HG03066 (cell line): ENCODE results near the gene DMBT1.
"Not testable (repeated sequence)": the region's sequence is repeated elsewhere in the genome, so short reads cannot be mapped to it uniquely, and the experiment has no call there.

Experiments used
- ATAC-seq: cut with Tn5 transposase; IDR thresholded peaks from one replicate; pipeline ENCODE4 v1.9.1; 2021; ENCODE audit warnings: low read depth; ENCODE audit not compliant: unreplicated experiment

The DMBT1 gene

GRCh38 chr10:122576291-122576690 is 15.7 kb downstream of the DMBT1 start:
- no peak for ATAC-seq

GRCh38 chr10:122577311-122577885 is 16.8 kb downstream of the DMBT1 start:
- ATAC-seq: no peak

- not testable (repeated sequence) for ATAC-seq
Observed at GRCh38 chr10:122586070-122586469, 25.5 kb downstream of the DMBT1 start.

GRCh38 chr10:122587098-122587760 is 26.7 kb downstream of the DMBT1 start:
- ATAC-seq: no peak

GRCh38 chr10:122588381-122588780 is 27.8 kb downstream of the DMBT1 start:
- no peak for ATAC-seq

- ATAC-seq: no peak
Observed at GRCh38 chr10:122590153-122590552, 29.6 kb downstream of the DMBT1 start.

GRCh38 chr10:122591736-122592135 is 31.2 kb downstream of the DMBT1 start:
- no peak for ATAC-seq

GRCh38 chr10:122592161-122592560 is 31.6 kb downstream of the DMBT1 start:
- no peak for ATAC-seq

- ATAC-seq: no peak
Observed at GRCh38 chr10:122617476-122618270, 57.1 kb downstream of the DMBT1 start.

GRCh38 chr10:122618461-122619165 is 58.1 kb downstream of the DMBT1 start:
- no peak for ATAC-seq

GRCh38 chr10:122620961-122621360 is 60.4 kb downstream of the DMBT1 start:
- not testable (repeated sequence) for ATAC-seq

- no peak for ATAC-seq
Observed at GRCh38 chr10:122624546-122624945, 64.0 kb downstream of the DMBT1 start.

GRCh38 chr10:122630526-122630925 is 70.0 kb downstream of the DMBT1 start:
- ATAC-seq: no peak

GRCh38 chr10:122632031-122632430 is 71.5 kb downstream of the DMBT1 start:
- ATAC-seq: no peak

GRCh38 chr10:122632576-122632975 is 72.0 kb downstream of the DMBT1 start:
- no peak for ATAC-seq

- no peak for ATAC-seq
Observed at GRCh38 chr10:122636953-122637352, 76.4 kb downstream of the DMBT1 start.

- ATAC-seq: no peak
Observed at GRCh38 chr10:122637376-122637775, 76.8 kb downstream of the DMBT1 start.

GRCh38 chr10:122638106-122638505 is 77.6 kb downstream of the DMBT1 start:
- ATAC-seq: no peak

GRCh38 chr10:122639801-122640200 is 79.2 kb downstream of the DMBT1 start:
- ATAC-seq: no peak

GRCh38 chr10:122640921-122641320 is 80.4 kb downstream of the DMBT1 start:
- no peak for ATAC-seq
